ENCODE data around the gene CLK2.

Gene CLK2

GRCh38 chr1:155273343-155274245 lies at the start of gene CLK2:
TSS of gene CLK2 (minus strand) at chr1:155273504. CDS start at chr1:155270977, 2,527 bp downstream.
- peak; percentile 90 to 98 (median 96) for DNase-seq (ENCODE audit: low read depth in 4 of 4, low spot score in 1 of 4)

DNA sequence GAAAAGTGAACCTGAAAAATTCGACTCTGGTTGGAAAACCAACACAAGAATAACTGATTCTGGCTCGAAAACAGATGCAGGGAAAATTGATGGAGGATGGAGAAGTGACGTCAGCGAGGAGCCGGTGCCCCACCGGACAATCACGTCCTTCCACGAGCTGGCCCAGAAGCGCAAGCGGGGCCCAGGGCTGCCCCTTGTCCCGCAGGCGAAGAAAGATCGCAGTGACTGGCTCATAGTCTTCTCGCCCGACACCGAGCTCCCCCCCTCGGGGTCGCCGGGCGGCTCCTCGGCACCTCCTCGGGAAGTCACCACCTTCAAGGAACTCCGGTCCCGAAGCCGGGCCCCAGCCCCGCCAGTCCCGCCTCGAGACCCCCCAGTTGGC lies 49.3 kb upstream of the CLK2 start:
- no peak for DNase-seq (ENCODE audit: low read depth in 4 of 4, low spot score in 1 of 4)

DNA sequence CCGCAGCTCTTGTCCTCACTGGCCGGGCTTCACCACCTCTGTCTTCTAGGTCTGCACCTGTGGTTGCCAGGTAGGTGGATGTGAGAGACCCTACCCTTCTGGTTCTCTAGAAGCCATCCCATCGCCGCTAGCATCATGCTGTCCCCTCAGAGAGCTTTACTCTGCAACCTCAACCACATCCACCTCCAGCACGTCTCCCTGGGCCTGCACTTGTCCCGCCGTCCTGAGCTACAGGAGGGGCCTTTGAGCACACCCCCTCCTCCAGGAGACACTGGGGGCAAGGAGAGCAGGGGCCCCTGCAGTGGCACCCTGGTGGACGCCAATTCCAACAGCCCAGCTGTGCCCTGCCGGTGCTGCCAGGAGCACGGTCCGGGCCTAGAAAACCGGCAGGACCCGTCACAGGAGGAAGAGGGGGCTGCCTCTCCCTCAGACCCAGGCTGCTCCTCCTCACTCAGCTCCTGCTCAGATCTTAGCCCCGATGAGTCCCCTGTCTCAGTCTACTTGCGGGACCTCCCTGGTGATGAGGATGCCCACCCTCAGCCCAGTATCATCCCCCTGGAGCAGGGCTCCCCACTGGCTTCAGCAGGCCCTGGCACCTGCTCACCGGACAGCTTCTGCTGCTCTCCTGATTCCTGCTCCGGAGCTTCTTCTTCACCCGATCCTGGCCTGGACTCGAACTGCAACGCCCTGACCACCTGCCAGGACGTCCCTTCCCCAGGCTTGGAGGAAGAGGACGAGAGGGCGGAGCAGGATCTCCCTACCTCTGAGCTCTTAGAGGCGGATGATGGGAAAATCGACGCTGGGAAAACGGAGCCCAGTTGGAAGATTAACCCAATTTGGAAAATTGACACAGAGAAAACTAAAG lies 48.6 kb upstream of the CLK2 start:
- no peak for DNase-seq (ENCODE audit: low read depth in 4 of 4, low spot score in 1 of 4)

- peak in 3 of 4 experiments; percentile 45 to 67 (median 58) for DNase-seq (ENCODE audit: low read depth in 4 of 4, low spot score in 1 of 4)
Observed at GRCh38 chr1:155320661-155321617, 47.6 kb upstream of the CLK2 start, which contains the start of gene RUSC1. TSS of gene RUSC1 (plus strand) at chr1:155320894. CDS start at chr1:155321774, 880 bp downstream.

GRCh38 chr1:155320252-155320651 lies 46.9 kb upstream of the CLK2 start:
- no peak for DNase-seq (ENCODE audit: low read depth in 4 of 4, low spot score in 1 of 4)

DNA sequence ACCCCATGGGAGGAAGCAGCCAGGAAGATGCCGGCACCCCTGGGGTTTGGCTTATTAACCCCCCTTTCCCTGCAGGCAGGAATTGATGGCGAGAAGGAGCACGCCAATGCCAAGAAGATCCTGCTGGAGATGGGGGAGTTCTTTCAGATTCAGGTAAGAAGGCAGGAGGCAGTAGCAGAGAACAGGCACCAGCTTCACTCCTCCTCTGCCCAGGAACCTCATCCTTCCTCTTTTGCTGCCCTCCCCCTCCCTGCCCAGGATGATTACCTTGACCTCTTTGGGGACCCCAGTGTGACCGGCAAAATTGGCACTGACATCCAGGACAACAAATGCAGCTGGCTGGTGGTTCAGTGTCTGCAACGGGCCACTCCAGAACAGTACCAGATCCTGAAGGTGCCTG lies 46.2 kb upstream of the CLK2 start:
- no peak for DNase-seq (ENCODE audit: low read depth in 4 of 4, low spot score in 1 of 4)

GRCh38 chr1:155318082-155318481 lies 44.8 kb upstream of the CLK2 start:
- no peak for DNase-seq (ENCODE audit: low read depth in 4 of 4, low spot score in 1 of 4)

DNA sequence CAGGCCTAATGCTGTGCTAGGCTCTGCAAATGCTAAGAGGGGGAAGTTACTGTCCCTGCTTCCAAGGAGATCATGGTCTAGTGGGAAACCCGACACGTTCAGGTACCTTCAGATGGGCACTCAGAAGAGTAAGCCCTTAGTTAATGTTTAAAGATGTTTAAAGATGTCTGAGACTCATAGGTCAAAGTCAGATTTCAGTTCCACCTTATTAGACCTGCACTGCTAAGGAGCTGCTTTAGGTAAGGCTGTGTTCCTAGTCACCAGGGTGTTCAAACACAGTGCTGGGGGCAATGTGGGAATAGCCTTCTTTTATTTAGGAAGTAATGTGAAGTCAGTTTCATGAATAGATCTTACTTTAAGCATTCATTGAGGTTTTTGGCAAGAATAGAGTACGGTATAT lies 43.6 kb upstream of the CLK2 start:
- no peak for DNase-seq (ENCODE audit: low read depth in 4 of 4, low spot score in 1 of 4)

GRCh38 chr1:155313261-155313660 lies 40.0 kb upstream of the CLK2 start:
- DNase-seq (ENCODE audit: low read depth in 4 of 4, low spot score in 1 of 4): no peak

DNA sequence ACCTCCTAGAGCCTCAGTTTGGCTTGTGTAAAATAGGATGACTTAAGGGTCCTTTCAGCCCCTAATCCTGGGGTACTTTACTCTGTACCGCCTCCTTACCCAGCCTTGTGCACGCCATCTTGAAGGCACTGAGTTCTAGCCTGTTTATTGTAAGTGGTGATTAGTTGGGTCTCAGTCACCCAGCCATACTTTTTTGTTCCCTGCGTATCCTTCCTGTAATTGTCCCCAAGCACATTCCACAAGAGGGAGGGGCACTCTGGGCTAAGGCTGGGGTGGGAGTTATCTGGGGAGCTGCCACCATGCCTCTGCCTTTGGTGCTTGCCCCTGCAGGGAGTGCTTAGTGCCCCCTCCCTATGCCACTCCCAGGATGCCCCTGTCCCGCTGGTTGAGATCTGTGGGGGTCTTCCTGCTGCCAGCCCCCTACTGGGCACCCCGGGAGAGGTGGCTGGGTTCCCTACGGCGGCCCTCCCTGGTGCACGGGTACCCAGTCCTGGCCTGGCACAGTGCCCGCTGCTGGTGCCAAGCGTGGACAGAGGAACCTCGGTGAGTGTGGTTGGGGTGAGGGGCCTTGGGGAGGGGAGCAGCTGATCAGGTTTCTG lies 36.2 kb upstream of the CLK2 start:
- no peak for DNase-seq (ENCODE audit: low read depth in 4 of 4, low spot score in 1 of 4)

GRCh38 chr1:155308493-155309422 lies 35.5 kb upstream of the CLK2 start, which contains the start of gene FDPS:
TSS of gene FDPS (plus strand) at chr1:155308866. CDS start at chr1:155309790, 924 bp downstream.
- DNase-seq (ENCODE audit: low read depth in 4 of 4, low spot score in 1 of 4): peak; percentile 87 to 95 (median 90)

- no peak for DNase-seq (ENCODE audit: low read depth in 4 of 4, low spot score in 1 of 4)
Observed at GRCh38 chr1:155307247-155307740, 34.0 kb upstream of the CLK2 start.

GRCh38 chr1:155305881-155306391 lies 32.6 kb upstream of the CLK2 start:
- DNase-seq (ENCODE audit: low read depth in 4 of 4, low spot score in 1 of 4): no peak

DNA sequence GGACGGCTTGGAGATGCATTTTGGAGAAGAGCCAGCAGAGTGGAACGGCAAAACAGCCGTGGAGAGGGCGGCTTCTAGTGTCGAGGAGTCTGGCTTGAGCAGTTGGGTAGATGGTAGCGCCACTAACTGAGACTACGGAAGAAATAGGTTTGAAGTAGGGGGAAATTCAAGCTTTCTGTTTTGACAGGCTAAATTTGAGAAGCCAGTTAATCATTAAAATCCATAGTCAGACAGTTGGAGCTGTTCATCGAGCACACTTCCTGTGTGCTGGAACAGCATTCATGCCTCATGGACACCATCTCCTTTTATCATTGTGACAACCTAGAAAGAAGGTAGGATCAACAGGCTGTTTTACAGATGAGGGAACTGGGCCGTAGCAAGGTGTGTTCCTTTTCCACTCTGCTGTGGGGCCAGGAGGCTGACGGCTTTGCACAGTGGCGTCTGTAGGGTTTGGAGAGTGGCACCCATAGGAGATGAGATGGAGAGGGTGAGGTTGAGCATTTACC lies 31.3 kb upstream of the CLK2 start:
- DNase-seq (ENCODE audit: low read depth in 4 of 4, low spot score in 1 of 4): no peak

GRCh38 chr1:155301342-155301841 lies 28.1 kb upstream of the CLK2 start, which contains the start of gene PKLR:
TSS of gene PKLR (minus strand) at chr1:155301438. CDS start at chr1:155301395, 43 bp downstream.
- no peak for DNase-seq (ENCODE audit: low read depth in 4 of 4, low spot score in 1 of 4)

- no peak for DNase-seq (ENCODE audit: low read depth in 4 of 4, low spot score in 1 of 4)
Observed at GRCh38 chr1:155300553-155301329, 27.4 kb upstream of the CLK2 start.

- no peak for DNase-seq (ENCODE audit: low read depth in 4 of 4, low spot score in 1 of 4)
Observed at GRCh38 chr1:155300024-155300423, 26.7 kb upstream of the CLK2 start.

Data from stimulated activated CD4-positive, alpha-beta T cell treated with anti-CD3 and anti-CD28 coated beads, Interleukin-1b, Interleukin-23, amount 100 ng/mL, for 24 hours (primary cell).